ENCODE data around the gene GOLIM4. TPM values are rescaled to one million over a fixed set of nuclear protein-coding genes. Genes with fewer than 3 reads are reported as not detected.
"Not testable (repeated sequence)": the region's sequence is repeated elsewhere in the genome, so short reads cannot be mapped to it uniquely, and the experiment has no call there.

The GOLIM4 gene
- total RNA-seq, 1 donor from 2014 or later = 35.9 TPM

DNA sequence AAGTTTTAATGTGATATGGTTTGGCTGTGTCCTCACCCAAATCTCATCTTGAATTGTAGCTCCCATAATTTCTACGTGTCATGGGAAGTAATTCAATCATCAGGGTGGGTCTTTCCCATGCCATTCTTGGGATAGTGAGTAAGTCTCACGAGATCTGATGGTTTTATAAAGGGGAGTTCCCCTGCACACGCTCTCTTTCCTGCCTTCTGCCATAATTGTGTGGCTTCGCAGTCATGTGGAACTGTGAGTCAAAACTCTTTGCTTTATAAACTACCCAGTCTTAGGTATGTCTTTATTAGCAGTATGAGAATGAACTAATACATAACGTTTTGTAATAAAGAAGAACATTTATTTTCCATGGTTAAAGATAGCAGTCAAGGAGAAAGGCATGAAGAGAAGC lies 39.2 kb upstream of the GOLIM4 start:
- no peaks in the 10 kb centered on the region for H3K36me3 Mint-ChIP-seq (ENCODE audit: low read depth, unreplicated experiment)
- TF ChIP-seq, protein P1, sequence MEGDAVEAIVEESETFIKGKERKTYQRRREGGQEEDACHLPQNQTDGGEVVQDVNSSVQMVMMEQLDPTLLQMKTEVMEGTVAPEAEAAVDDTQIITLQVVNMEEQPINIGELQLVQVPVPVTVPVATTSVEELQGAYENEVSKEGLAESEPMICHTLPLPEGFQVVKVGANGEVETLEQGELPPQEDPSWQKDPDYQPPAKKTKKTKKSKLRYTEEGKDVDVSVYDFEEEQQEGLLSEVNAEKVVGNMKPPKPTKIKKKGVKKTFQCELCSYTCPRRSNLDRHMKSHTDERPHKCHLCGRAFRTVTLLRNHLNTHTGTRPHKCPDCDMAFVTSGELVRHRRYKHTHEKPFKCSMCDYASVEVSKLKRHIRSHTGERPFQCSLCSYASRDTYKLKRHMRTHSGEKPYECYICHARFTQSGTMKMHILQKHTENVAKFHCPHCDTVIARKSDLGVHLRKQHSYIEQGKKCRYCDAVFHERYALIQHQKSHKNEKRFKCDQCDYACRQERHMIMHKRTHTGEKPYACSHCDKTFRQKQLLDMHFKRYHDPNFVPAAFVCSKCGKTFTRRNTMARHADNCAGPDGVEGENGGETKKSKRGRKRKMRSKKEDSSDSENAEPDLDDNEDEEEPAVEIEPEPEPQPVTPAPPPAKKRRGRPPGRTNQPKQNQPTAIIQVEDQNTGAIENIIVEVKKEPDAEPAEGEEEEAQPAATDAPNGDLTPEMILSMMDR (IDR thresholded peaks at IDR 0.05; ENCODE audit: unreplicated experiment) = no peak
- DNase-seq (ENCODE audit: low spot score) = no peak
- no peak overlapping the region for H3K27ac Mint-ChIP-seq (ENCODE audit: unreplicated experiment)
- H3K9me3 Mint-ChIP-seq (ENCODE audit: unreplicated experiment) = no peaks in the 10 kb centered on the region
- H3K27me3 Mint-ChIP-seq (ENCODE audit: unreplicated experiment) = peaks cover 3% of the 10 kb centered on the region
- H3K4me1 Mint-ChIP-seq (ENCODE audit: unreplicated experiment) = no peaks in the 10 kb centered on the region
- no peak overlapping the region for H3K4me3 Mint-ChIP-seq (ENCODE audit: unreplicated experiment)

DNA sequence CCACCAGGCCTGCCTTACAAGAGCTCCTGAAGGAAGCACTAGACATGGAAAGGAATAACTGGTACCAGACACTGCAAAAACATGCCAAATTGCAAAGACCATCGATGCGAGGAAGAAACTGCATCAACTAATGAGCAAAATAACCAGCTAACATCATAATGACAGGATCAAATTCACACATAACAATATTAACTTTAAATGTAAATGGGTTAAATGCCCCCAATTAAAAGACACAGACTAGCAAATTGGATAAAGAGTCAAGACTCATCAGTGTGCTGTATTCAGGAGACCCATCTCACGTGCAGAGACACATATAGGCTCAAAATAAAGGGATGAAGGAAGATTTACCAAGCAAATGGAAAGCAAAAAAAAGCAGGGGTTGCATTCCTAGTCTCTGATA lies 34.5 kb upstream of the GOLIM4 start:
- H3K4me1 Mint-ChIP-seq (ENCODE audit: unreplicated experiment); DNase-seq (ENCODE audit: low spot score); H3K9me3 Mint-ChIP-seq (ENCODE audit: unreplicated experiment); H3K36me3 Mint-ChIP-seq (ENCODE audit: low read depth, unreplicated experiment); H3K4me3 Mint-ChIP-seq (ENCODE audit: unreplicated experiment); H3K27me3 Mint-ChIP-seq (ENCODE audit: unreplicated experiment); H3K27ac Mint-ChIP-seq (ENCODE audit: unreplicated experiment): not testable (repeated sequence)

DNA sequence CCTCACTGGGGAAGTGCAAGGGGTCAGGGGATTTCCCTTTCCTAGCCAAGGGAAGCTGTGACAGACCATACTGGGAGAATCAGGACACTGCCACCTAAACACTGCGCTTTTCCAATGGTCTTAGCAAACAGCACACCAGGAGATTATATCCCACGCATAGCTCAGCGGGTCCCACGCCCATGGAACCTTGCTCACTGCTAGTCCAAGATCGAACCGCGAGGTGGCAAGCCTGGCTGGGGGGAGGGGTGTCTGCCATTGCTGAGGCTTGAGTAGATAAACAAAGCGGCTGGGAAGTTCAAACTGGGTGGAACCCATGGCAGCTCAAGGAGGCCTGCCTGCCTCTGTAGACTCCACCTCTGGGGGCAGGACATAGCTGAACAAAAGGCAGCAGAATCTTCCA lies 32.7 kb upstream of the GOLIM4 start:
- H3K4me1 Mint-ChIP-seq (ENCODE audit: unreplicated experiment); DNase-seq (ENCODE audit: low spot score); H3K27ac Mint-ChIP-seq (ENCODE audit: unreplicated experiment); H3K9me3 Mint-ChIP-seq (ENCODE audit: unreplicated experiment); H3K36me3 Mint-ChIP-seq (ENCODE audit: low read depth, unreplicated experiment); H3K27me3 Mint-ChIP-seq (ENCODE audit: unreplicated experiment); H3K4me3 Mint-ChIP-seq (ENCODE audit: unreplicated experiment): not testable (repeated sequence)

DNA sequence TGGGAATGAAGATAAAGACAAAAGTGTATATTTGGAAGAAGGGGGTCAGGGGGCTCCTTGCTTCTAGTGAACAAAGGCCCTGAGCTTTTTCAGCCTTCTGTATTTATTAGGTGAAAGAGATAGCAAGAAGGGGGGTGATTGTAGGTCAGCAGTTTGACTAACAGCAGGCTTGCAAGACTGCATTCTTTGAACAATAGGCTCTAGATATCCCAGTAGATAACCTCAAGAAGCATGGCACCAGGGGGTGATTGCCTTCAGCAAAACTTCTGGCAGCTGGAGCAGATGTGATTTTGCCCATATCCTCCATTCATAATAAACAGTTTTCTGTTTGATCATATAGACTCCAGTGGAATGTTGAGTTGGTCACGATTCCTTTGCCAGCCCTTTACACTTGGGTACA lies 31.7 kb upstream of the GOLIM4 start:
- TF ChIP-seq, protein P1 (IDR thresholded peaks at IDR 0.05; ENCODE audit: unreplicated experiment) = no peak
- no peak overlapping the region for H3K27ac Mint-ChIP-seq (ENCODE audit: unreplicated experiment)
- no peaks in the 10 kb centered on the region for H3K4me1 Mint-ChIP-seq (ENCODE audit: unreplicated experiment)
- peaks cover 5% of the 10 kb centered on the region for H3K9me3 Mint-ChIP-seq (ENCODE audit: unreplicated experiment)
- H3K27me3 Mint-ChIP-seq (ENCODE audit: unreplicated experiment) = peaks cover 3% of the 10 kb centered on the region
- no peaks in the 10 kb centered on the region for H3K36me3 Mint-ChIP-seq (ENCODE audit: low read depth, unreplicated experiment)
- no peak for DNase-seq (ENCODE audit: low spot score)
- H3K4me3 Mint-ChIP-seq (ENCODE audit: unreplicated experiment) = no peak overlapping the region

DNA sequence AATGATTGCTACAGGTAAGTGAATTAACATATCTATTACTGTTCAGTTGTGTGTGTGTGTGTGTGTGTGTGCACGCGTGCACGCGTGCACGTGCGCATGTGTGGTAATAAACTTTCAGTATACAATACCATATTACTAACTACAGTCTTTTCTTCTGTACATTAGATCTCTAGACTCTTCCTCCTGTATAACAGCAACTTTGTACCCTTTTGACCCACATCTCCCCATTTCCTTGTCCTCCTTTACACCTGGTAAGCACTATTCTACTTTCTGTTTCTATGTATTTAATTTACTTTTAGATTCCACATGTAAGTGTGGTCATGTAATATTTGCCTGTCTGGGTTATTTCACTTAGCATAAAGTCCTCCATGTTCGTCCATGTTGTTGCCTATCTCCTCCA lies 29.1 kb upstream of the GOLIM4 start:
- Mint-ChIP-seq H3K27me3 (ENCODE audit: unreplicated experiment) (no peaks in the 10 kb centered on the region), H3K4me3 (ENCODE audit: unreplicated experiment) (no peak overlapping the region), H3K27ac (ENCODE audit: unreplicated experiment) (no peak overlapping the region), H3K9me3 (ENCODE audit: unreplicated experiment) (peaks cover 5% of the 10 kb centered on the region), H3K4me1 (ENCODE audit: unreplicated experiment) (peaks cover 3% of the 10 kb centered on the region), H3K36me3 (ENCODE audit: low read depth, unreplicated experiment) (no peaks in the 10 kb centered on the region)
- DNase-seq (ENCODE audit: low spot score) = no peak
- TF ChIP-seq, protein P1 (IDR thresholded peaks at IDR 0.05; ENCODE audit: unreplicated experiment) = no peak

DNA sequence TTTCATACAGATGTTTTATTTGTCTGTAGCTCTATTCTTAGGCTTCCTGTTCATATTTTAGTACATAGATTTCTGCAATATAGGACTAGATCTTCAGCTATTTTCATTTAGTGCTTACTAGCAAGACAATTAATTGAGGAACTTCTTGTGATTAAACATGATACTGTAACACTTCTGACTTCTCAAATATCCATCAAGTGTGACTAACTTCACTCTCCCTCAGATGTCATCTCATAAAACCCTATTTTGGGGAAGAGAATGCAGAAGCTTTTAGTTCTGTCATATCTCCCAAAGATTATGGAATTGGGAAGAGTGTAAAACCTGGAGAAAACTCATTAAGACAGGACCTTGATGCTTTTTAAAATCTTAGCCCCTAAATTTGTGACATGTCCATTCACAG lies 28.6 kb upstream of the GOLIM4 start:
- H3K27me3 Mint-ChIP-seq (ENCODE audit: unreplicated experiment) = no peaks in the 10 kb centered on the region
- H3K9me3 Mint-ChIP-seq (ENCODE audit: unreplicated experiment) = peaks cover 2% of the 10 kb centered on the region
- peaks cover 3% of the 10 kb centered on the region for H3K4me1 Mint-ChIP-seq (ENCODE audit: unreplicated experiment)
- no peak overlapping the region for H3K27ac Mint-ChIP-seq (ENCODE audit: unreplicated experiment)
- DNase-seq (ENCODE audit: low spot score) = no peak
- no peaks in the 10 kb centered on the region for H3K36me3 Mint-ChIP-seq (ENCODE audit: low read depth, unreplicated experiment)
- TF ChIP-seq, protein P1 (IDR thresholded peaks at IDR 0.05; ENCODE audit: unreplicated experiment) = no peak
- no peak overlapping the region for H3K4me3 Mint-ChIP-seq (ENCODE audit: unreplicated experiment)
